HG03103 (cell line): Measurements from ENCODE around the gene COL11A2.
"Not testable (repeated sequence)": the region's sequence is repeated elsewhere in the genome, so short reads cannot be mapped to it uniquely, and the experiment has no call there.

Source experiments
- ATAC-seq: cut with Tn5 transposase; IDR thresholded peaks from one replicate; pipeline ENCODE4 v1.9.1; 2021; ENCODE audit warnings: low read depth; ENCODE audit not compliant: unreplicated experiment

Gene COL11A2

DNA sequence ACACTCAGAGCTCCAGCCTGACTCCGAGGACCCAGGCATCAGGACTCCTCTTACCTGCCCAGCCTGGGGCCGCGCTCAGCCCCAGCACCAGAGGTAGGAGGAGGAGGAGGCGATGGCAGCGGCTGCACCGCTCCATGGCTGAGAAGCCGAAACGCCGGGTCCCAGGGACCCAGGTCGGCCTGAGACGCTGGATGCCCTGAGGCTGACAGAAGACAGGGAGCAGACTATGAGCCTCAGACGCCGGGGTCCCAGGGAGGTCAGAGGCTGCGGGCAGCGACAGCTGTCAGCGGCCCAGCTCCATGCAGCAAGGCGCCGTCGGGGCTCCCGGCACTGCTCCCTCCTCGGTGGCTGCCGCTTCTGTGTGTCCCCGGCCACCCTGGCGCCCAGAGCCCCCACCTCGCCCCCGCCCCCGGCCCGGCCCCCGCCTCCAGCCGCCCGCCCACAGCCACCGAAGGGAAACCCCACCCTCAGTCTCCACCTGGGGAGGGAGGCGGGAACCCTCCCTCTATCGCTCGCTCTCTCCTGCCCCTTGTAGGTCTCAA lies at the start of gene COL11A2:
COL11A2 (minus strand) TSS at position 363 of the 542 bp plus-strand sequence; CDS start at position 136, 227 bp downstream.
- no peak for ATAC-seq

DNA sequence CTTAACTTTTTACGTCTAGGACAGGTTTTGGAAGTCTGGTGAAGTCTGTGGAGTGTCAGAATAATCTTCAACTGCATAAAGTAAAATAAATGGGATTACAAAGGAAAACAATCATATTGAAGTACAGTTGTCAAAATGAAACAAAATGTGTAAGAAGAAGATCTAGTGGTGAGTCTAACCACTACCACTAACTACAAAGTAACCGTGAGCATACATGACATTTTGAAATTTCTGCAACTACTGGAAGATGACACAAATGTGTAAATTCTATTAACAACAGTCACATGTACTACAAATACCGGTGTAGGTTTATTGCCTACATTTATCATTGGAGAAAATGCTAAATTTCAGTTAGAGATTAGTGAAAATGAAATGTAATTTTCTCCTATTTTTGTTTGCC lies 49.7 kb upstream of the COL11A2 start:
- no peak for ATAC-seq

DNA sequence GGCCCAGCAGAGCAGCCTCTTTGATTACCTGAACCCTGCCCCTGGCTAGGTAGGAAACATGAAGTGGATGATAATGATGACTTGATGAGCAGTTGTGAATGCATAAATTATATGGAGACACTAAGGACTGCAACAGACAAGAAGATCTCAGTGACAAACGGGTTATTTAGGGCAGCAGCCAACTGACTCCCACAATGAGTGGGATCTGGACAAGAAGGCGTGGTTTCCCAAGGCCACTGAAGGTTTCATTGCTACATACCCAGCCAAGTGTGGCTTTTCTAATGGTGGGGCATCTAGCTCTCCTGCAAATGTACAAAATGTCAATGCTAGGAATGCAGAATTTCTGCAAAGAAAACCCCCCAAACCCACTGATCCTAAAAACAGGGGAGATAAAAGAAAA lies 45.5 kb upstream of the COL11A2 start:
- ATAC-seq = no peak

DNA sequence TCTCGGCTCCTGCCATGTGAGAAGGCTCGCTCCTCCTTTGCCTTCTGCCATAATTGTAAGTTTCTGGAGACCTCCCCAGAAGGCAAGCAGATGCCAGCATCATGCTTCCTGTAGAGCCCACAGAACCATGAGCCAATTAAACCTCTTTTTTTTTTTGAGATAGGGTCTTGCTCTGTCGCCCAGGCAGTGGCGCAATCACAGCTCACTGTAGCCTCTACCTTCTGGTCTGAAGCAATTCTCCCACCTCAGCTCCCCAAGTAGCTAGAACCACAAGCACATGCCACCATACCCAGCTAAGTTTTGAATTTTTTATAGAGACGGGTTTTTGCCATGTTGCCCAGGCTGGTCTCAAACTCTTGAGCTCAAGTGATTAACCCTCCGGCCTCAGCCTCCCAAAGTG lies 44.6 kb upstream of the COL11A2 start:
- no peak for ATAC-seq

DNA sequence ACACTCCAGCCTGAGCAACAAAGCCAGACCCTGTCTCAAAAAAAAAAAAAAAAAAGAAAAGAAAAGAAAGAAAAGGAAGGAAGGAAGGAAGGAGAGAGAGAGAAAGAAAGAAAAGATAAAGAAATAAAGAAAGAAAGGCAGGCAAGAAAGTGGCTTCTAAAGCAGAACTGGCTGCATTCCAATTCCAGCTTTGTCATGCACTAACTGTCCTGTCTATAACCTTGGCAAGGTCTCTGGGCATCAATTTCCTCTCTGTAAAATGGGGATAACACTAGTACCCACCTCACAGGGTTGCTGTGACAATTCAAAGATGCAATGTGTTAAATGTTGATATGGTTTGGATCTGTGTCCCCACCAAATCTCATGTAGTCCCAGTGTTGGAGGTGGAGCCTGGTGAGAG lies 44.1 kb upstream of the COL11A2 start:
- ATAC-seq = no peak

DNA sequence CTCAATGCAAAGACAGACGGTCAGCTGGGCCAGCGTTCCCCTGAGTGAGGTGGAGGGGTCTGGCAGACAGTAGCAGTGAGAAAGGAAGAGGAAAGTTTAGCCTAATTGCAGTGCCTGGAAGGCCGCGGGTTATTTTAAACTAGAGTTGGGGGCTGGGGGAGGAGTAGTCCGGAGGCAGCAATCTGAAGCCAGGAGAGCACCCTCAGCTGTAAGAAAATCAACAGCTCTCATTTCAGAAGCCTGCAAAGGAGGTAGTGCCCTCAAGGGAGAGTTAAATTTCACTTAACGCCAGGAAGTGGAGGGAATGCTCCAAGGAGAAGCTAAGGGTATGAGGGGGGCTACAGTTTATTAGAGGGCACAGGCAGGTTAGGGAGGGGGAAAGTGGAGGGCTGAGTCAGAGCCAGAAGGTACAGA lies 43.0 kb upstream of the COL11A2 start:
- no peak for ATAC-seq

DNA sequence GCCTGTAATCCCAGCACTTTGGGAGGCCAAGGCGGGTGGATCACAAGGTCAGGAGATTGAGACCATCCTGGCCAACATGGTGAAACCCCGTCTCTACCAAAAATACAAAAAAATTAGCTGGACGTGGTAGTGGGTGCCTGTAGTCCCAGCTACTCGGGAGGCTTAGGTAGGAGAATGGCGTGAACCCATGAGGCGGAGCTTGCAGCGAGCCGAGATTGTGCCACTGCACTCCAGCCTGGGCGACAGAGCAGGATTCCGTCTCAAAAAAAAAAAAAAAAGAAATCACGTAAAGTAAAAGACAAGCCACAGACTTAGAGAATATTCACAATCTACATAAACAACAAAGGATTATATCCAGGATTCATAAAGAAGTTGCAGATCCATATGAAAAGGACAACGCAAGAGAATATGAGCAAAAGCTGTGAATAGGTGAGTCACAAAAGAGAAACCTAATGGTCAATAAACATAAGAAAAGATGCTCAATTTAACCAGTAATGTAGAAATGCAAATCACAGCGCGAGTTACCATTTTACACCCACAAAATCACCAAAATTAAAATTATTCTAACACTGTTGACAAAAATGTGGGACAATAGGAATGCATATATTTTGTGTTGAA lies 34.3 kb upstream of the COL11A2 start:
- ATAC-seq = not testable (repeated sequence)

DNA sequence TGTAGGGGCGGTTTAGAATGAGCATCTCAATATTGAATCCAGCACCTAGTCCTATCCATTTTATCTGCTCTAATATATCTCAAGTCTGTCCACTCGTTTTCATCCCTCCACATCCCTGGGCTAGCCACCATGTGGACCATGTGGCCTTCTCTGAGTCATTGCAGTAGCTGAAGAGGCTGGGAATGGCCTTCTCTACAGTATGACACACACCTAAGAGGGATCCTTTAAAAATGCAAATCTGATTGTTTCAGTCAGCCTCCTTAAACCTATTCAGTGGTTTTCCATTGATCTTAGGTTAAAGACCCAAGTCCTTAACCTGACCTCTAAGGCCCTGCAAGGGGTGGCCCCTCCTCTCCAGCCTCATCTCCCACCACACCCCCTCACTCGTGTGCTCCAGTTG lies 25.4 kb upstream of the COL11A2 start:
- ATAC-seq = no peak

DNA sequence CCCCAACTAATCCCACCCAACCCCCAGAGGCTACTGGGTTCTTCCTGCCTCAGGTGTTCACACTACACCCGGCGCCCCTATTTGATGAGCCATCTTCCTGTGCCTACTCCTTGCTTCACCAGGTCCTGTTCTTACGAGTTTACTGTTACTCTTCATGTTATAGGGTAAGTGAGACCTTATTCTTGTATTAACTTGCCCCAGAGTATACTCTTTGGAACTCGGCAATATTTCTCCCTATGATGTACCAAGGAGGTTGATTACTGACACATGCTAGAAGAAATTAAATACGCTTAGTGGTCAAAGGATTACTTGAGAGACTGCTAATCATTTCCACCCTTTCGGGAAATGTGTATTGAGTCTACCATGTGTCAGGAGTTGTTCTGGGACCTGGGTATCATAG lies 25.0 kb upstream of the COL11A2 start:
- no peak for ATAC-seq

DNA sequence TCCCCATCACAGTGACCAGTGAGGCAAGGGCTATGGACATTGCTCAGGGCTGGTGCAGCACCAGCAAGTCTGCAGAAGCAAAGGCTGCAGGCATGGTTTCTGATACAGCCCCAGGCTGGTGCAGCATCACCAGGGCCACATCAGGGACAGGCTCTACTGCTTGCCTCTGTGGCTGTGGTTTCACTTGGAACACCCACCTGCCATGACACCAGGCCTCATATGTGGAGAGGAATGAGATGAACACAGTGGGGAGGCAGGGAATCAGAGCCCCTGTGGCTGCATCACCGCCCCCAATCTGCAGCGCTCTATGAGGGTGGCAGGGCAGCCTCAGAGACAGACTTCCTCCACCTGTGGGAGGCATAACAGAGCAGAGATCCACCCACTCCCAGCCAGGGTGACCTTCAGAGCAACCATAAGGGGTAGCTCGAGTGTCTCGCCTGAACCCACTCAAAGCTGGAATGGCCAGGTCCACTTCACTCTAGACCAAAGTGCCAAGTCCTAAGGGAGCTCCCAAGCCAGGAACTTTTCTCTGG lies 23.9 kb upstream of the COL11A2 start:
- no peak for ATAC-seq

DNA sequence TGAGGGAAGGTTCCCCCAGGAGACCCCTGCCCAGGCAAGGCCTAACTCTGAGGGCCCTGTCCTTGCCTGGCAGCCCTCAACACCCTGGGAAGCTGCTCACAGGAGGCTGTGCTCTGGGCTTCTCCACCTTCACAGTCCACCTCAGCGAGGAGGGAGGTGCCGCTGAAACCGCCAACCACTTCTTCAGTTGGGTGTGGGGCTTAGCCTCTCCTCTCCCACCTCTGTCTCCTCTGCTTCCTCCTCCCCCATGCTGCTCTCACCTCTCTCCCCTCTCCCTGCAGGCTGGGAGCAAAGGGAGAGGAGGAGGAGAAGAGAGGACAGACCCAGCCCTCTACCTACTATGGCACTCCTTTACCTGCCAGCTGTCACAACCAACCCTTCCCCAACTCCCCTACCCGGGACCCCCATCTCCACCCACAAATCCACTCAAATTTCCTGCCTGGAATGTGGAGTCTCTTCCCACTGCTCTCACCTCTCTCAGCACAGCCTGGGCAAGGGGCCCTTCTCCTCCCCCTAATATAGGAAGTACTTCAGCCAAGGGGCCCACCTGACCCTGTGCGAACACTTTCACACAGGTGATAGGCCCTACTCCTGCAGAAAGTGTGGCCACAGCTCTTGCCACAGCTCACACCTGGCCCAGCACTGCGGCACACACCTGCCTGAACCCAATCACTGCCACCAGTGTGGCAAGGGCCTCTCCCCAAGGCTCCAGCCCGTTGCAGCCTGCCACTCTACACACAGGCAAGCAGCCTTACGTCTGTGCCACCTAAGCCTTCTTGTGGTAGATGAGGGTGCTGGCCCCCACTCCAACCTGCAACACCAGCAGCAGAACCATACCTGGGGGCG lies 23.2 kb upstream of the COL11A2 start:
- ATAC-seq = no peak

DNA sequence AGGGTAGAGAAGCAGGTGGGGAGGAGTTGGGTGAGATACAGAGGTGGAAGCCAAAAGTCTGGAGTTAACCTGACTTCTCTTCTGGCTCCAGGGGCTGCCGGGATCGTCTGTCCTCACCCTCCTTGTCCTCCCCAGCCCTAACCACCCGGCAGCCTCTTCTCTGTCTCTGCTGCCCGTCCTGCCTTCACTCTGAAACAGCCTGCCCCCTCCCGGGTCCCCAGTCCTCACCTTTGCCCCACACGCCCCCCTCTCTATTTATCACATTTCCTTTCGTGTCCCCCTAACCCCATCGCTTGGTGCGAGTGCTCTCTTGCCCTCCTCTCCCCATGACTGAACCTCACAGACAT lies 21.7 kb upstream of the COL11A2 start:
- no peak for ATAC-seq

DNA sequence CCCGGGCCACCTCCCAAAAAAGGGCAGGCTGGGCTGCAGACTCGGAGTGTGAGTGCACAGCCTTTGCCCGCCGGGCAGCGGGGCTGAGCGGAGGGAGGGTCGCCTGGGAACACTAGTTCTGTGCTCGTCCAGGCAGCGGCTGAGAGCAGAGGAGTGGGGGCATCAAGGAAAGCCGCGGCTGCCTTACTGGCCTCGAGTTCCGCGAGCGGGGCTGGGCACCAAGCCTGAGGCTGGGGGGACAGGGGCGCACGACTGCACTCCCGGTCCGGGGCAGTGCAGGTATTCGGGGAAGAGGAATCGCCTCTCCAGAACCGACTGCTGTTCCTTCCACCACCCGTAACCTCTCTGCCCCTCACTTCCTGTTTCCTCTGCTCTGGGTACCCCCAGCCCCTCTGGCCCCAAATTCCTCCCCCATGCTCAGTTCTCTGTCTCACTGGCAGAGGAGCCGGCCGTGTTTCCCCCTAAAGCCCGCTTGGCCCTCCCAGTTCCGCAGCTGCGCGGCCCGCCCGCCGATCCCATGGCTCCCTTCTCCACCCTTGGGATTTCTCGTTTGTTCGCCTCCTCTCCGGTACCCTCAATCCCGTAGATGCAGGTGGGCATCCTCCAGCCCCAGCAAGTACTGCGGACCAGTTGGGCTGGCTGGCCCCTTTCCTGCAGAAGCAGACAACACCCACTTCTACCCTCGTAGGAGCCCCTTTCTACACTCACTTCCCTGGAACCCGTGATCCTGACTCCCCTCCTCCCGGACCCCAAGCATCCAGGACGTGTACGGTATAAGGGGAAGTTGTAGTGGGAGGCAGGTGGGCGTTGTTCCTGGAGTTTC lies 21.1 kb upstream of the COL11A2 start:
- no peak for ATAC-seq

DNA sequence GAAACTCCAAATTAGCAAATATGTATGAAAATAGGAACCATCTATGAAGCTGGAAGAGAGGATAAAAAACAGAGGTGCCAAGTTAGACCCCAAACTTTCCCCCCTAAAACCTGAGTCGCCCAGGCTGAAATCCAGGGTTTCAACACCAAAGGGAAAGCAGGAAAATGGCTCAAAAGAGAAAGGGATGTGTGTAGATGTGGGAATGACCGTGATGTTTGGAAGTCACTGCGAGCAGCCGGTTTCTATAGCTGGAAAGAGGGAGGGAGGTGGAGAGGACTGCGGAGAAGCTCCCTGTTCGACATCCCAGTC lies 20.5 kb upstream of the COL11A2 start:
- no peak for ATAC-seq

DNA sequence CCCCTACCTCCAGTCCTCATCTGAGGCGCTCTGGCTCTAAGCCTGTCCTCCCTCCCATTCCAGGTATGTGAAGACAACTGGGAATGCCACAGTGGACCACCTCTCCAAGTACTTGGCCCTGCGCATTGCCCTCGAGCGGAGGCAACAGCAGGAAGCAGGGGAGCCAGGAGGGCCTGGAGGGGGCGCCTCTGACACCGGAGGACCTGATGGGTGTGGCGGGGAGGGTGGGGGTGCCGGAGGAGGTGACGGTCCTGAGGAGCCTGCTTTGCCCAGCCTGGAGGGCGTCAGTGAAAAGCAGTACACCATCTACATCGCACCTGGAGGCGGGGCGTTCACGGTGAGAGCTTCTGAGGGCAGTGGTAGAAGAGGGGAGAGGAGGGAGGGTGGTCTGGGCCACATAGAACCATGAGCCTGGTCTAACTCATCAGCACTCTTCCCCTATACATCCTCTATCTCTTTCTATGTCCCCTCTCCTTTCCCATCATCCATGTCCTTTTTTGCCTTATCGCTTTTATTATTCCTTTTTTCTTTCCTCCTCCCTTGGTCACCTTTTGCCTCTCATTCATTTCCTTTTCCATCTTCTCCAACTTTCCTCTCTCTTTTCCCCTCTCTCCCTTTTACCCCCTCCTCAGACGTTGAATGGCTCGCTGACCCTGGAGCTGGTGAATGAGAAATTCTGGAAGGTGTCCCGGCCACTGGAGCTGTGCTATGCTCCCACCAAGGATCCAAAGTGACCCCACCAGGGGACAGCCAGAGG lies 19.6 kb upstream of the COL11A2 start:
- no peak for ATAC-seq

DNA sequence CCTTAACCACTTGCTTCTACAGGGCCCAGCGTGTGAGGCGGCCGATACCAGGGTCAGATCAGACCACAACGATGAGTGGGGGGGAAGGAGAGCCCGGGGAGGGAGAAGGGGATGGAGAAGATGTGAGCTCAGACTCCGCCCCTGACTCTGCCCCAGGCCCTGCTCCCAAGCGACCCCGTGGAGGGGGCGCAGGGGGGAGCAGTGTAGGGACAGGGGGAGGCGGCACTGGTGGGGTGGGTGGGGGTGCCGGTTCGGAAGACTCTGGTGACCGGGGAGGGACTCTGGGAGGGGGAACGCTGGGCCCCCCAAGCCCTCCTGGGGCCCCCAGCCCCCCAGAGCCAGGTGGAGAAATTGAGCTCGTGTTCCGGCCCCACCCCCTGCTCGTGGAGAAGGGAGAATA lies 18.9 kb upstream of the COL11A2 start:
- ATAC-seq = no peak

DNA sequence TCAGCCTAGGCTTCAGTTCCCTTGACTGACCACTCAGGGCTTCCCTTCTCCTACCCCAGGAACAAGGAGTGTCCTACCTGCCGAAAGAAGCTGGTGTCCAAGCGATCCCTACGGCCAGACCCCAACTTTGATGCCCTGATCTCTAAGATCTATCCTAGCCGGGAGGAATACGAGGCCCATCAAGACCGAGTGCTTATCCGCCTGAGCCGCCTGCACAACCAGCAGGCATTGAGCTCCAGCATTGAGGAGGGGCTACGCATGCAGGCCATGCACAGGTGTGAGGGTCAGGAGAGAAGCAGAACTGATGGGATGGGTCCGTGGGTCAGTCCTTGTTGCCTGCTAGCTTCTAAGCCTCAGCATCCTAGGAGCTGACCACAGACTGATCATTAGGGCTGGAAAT lies 17.6 kb upstream of the COL11A2 start:
- no peak for ATAC-seq

DNA sequence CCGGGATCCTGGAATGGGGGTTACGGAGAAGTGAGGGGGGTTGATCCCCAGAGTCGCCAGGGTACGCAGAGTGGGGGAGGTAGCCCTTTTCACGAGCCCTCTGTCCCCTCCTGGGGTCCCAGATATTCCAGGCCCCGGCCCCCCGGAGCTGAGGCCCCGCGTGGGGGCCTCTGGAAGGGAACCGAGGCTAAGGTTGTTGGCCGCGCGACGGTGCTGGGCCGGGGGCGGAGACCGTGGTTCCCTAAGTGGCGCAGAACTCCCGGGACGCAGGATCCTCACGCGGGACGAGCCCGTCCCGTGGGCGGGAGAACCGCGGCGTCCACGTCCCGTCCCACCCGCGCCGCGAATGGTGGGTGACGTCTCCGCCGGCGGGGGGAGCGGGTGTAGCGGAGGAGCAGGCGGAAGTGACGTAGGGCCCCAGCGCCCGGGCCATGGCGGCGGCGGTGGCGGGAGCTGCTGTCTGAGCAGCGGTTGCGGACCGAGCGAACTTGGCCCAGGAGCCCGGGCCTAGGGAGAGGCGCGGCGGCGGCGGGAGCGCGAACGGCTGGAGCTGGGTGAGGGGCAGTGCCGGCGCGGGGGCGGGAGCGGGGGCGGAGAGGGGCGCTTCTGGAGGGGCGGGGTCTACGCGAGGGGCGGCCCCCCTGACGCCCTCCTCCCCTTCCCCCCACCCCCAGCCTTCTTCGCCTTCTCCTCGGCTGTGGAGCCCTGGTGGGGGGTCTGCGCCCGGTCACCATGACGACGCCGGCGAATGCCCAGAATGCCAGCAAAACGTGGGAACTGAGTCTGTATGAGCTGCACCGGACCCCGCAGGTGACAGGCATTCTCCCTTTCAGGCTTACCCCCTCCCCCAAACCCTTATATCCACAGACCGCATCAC lies 16.1 kb upstream of the COL11A2 start, which contains the start of gene RING1:
RING1 (plus strand) TSS at position 410 of the 877 bp plus-strand sequence; CDS start at position 733, 323 bp downstream.
- no peak for ATAC-seq

DNA sequence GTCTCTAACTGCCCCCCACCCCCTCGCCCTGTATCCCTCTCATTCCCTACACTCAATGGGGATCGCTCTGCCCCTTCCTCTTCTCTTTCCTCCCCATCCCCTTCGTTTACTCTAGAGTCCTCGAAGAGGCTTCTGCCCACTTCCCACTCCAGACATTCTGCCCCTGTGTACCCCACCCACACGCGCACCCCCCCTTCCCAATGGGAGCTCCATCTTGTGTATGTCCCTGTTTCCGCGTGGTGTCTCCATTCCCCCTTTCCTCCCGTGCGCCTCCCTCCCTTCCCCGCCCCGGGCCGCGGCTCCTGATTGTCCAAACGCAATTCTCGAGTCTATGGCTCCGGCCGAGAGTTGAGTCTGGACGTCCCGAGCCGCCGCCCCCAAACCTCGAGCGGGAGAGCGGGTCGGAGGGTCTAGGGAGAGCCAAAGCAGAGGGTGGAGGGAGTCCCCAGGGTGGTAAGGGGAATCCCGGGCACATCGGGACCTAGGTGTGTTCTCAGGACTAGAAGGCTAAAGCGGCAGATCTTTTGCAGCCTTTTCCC lies 15.4 kb upstream of the COL11A2 start:
- ATAC-seq = no peak
